ENCODE data around the gene PDXK.

- TF ChIP-seq, protein P1, sequence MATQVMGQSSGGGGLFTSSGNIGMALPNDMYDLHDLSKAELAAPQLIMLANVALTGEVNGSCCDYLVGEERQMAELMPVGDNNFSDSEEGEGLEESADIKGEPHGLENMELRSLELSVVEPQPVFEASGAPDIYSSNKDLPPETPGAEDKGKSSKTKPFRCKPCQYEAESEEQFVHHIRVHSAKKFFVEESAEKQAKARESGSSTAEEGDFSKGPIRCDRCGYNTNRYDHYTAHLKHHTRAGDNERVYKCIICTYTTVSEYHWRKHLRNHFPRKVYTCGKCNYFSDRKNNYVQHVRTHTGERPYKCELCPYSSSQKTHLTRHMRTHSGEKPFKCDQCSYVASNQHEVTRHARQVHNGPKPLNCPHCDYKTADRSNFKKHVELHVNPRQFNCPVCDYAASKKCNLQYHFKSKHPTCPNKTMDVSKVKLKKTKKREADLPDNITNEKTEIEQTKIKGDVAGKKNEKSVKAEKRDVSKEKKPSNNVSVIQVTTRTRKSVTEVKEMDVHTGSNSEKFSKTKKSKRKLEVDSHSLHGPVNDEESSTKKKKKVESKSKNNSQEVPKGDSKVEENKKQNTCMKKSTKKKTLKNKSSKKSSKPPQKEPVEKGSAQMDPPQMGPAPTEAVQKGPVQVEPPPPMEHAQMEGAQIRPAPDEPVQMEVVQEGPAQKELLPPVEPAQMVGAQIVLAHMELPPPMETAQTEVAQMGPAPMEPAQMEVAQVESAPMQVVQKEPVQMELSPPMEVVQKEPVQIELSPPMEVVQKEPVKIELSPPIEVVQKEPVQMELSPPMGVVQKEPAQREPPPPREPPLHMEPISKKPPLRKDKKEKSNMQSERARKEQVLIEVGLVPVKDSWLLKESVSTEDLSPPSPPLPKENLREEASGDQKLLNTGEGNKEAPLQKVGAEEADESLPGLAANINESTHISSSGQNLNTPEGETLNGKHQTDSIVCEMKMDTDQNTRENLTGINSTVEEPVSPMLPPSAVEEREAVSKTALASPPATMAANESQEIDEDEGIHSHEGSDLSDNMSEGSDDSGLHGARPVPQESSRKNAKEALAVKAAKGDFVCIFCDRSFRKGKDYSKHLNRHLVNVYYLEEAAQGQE (IDR thresholded peaks at IDR 0.05; ENCODE audit: low read depth, low read length) = no peak
- TF ChIP-seq JUNB (IDR thresholded peaks at IDR 0.05) = no peak
- no peak for TF ChIP-seq YY1 (IDR thresholded peaks at IDR 0.05; ENCODE audit: low read depth, low read length)
- TF ChIP-seq, protein P2, sequence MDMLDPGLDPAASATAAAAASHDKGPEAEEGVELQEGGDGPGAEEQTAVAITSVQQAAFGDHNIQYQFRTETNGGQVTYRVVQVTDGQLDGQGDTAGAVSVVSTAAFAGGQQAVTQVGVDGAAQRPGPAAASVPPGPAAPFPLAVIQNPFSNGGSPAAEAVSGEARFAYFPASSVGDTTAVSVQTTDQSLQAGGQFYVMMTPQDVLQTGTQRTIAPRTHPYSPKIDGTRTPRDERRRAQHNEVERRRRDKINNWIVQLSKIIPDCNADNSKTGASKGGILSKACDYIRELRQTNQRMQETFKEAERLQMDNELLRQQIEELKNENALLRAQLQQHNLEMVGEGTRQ (IDR thresholded peaks at IDR 0.05; ENCODE audit: borderline replicate concordance, low read depth, low read length) = no peak
- TF ChIP-seq RAD21 (IDR thresholded peaks at IDR 0.05; ENCODE audit: insufficient read depth, low read depth, low read length) = no peak
- no peak for TF ChIP-seq POLR2AphosphoS5 (IDR thresholded peaks at IDR 0.05; ENCODE audit: low read length)
- TF ChIP-seq EP300 (IDR thresholded peaks at IDR 0.05; ENCODE audit: borderline replicate concordance in 1 of 2, control insufficient read depth in 1 of 2, low read depth in 2 of 2, low read length in 2 of 2) = no peak
- no peak for TF ChIP-seq POLR2A (IDR thresholded peaks at IDR 0.05; ENCODE audit: low read depth, low read length)
- no peak for TF ChIP-seq CBFB (IDR thresholded peaks at IDR 0.05; ENCODE audit: low read depth)
- no peak for TF ChIP-seq CTCF (IDR thresholded peaks at IDR 0.05 in 2 of 3, conservative IDR thresholded peaks at IDR 0.05 in 1 of 3; ENCODE audit: control insufficient read depth in 2 of 3, extremely low read depth in 1 of 3, insufficient read depth in 1 of 3, low read depth in 3 of 3, low read length in 3 of 3)
- no peak for TF ChIP-seq ZNF24 (IDR thresholded peaks at IDR 0.05)
- no peak for TF ChIP-seq CEBPZ (IDR thresholded peaks at IDR 0.05; ENCODE audit: low read depth, low read length)
Measured at GRCh38 chr21:43811262-43812105, 92.6 kb downstream of the PDXK start.

Data from GM12878 (cell line).